PC-3 (cell line): ENCODE data around the gene PLPPR1. TPM values are rescaled to one million over a fixed set of nuclear protein-coding genes. Genes with fewer than 3 reads are reported as not detected.

Experiments
- ATAC-seq: fragments of 200-7000 bp; cut with Tn5 transposase; 2 replicates; pipeline ENCODE4 v1.9.1; 2020; ENCODE audit warnings: mild to moderate bottlenecking, moderate library complexity
- BruUV-seq: library from RNA; stranded (reverse); fragments of 400-500 nt; replicated peaks from 2 replicates; lab custom pipeline; 2021; lab: Mats Ljungman, UMichigan
- CTCF ChIA-PET: fragments of 300-600 bp; sonication (Branson Sonifier 250); formaldehyde crosslinking; loops from one replicate; lab custom pipeline; 2022; ENCODE audit warnings: antibody characterized with exemption; lab: Charles Lee
- POLR2A ChIA-PET: fragments of 300-600 bp; sonication (Branson Sonifier 250); formaldehyde crosslinking; loops from one replicate; lab custom pipeline; 2022; ENCODE audit warnings: antibody characterized with exemption; ENCODE audit not compliant: unreplicated experiment; lab: Charles Lee
- DNase-seq: peaks from one replicate; pipeline ENCODE4 v3.0.0-alpha.2; 2015
- H2AFZ ChIP-seq: fragments of 300-600 bp; sonication (generic); 2 replicates; pipeline ENCODE4 v1.6.0; 2016; ENCODE audit warnings: antibody characterized with exemption, low read length
- H3F3A ChIP-seq: fragments of 300-600 bp; sonication (generic); one replicate; pipeline ENCODE4 v1.6.0; 2017; ENCODE audit warnings: antibody characterized with exemption, low read length, control low read depth, mild to moderate bottlenecking; ENCODE audit not compliant: unreplicated experiment
- H3K27ac ChIP-seq: fragments of 300-600 bp; sonication (generic); 2 replicates; pipeline ENCODE4 v1.5.1; 2016; ENCODE audit warnings: mild to moderate bottlenecking, low read length
- H3K27me3 ChIP-seq: fragments of 300-600 bp; sonication (generic); 2 replicates; pipeline ENCODE4 v1.6.1; 2016; ENCODE audit warnings: low read length, mixed read lengths
- H3K36me3 ChIP-seq: fragments of 300-600 bp; sonication (generic); 2 replicates; pipeline ENCODE4 v1.6.1; 2016; ENCODE audit warnings: low read depth, mixed run types, low read length, mixed read lengths
- H3K4me1 ChIP-seq: fragments of 300-600 bp; sonication (generic); 2 replicates; pipeline ENCODE4 v1.5.1; 2016; ENCODE audit warnings: low read length; ENCODE audit not compliant: insufficient read depth
- H3K4me2 ChIP-seq: fragments of 300-600 bp; sonication (generic); 2 replicates; pipeline ENCODE4 v1.6.0; 2016; ENCODE audit warnings: low read length
- H3K4me3 ChIP-seq: fragments of 300-600 bp; sonication (generic); 2 replicates; pipeline ENCODE4 v1.5.1; 2016; ENCODE audit warnings: mild to moderate bottlenecking, low read length, mixed read lengths
- H3K79me2 ChIP-seq: fragments of 300-600 bp; sonication (generic); 2 replicates; pipeline ENCODE4 v1.6.1; 2017; ENCODE audit warnings: low read length, mixed read lengths
- H3K9ac ChIP-seq: fragments of 300-600 bp; sonication (generic); 2 replicates; pipeline ENCODE4 v1.6.0; 2016; ENCODE audit warnings: mild to moderate bottlenecking, low read length
- H3K9me2 ChIP-seq: fragments of 300-600 bp; sonication (generic); replicated peaks from 2 replicates; pipeline ENCODE4 v1.6.1; 2016; ENCODE audit warnings: mixed run types, low read length, mixed read lengths
- H3K9me3 ChIP-seq: fragments of 300-600 bp; sonication (generic); 2 replicates; pipeline ENCODE4 v1.6.1; 2016; ENCODE audit warnings: low read length, mixed read lengths
- H4K20me1 ChIP-seq: fragments of 300-600 bp; sonication (generic); 2 replicates; pipeline ENCODE4 v1.6.1; 2016; ENCODE audit warnings: low read length, mixed read lengths
- CTCF ChIP-seq: fragments of 300-600 bp; sonication (generic); conservative IDR thresholded peaks from 2 replicates; pipeline ENCODE4 v1.5.1; 2017; ENCODE audit warnings: antibody characterized with exemption, low read depth, mild to moderate bottlenecking, low read length
- EZH2 ChIP-seq: fragments of 300-600 bp; sonication (generic); IDR thresholded peaks from one replicate; pipeline ENCODE4 v1.6.1; 2017; ENCODE audit warnings: antibody characterized with exemption, mild to moderate bottlenecking, low read length; ENCODE audit not compliant: unreplicated experiment
- EZH2phosphoT487 ChIP-seq: fragments of 300-600 bp; sonication (generic); IDR thresholded peaks from 2 replicates; pipeline ENCODE4 v1.6.1; 2018; ENCODE audit warnings: mild to moderate bottlenecking, antibody characterized with exemption, low read length, borderline replicate concordance
- intact Hi-C: fragments of 100-400 bp; cut with micrococcal nuclease; formaldehyde crosslinking; loops from 2 replicates; pipeline ENCODE4 v1.9.0; 2023
- total RNA-seq: library from RNA; depleted of rRNA; stranded (reverse); fragments of >200 nt; gene quantifications from 2 replicates; pipeline ENCODE4 v1.2.3, GENCODE V29; 2014

Gene PLPPR1
- total RNA-seq, 1 experiment from 2014 or later = not detected

GRCh38 chr9:101366038-101366756, 337.7 kb downstream of the PLPPR1 start:
- Histone ChIP-seq H4K20me1 (no peaks in the 10 kb centered on the region), H3K27ac (no peak overlapping the region), H3K4me1 (no peaks in the 10 kb centered on the region), H3K9ac (no peak overlapping the region), H3K4me2 (no peak overlapping the region), H3K4me3 (no peak overlapping the region), H3K79me2 (no peaks in the 10 kb centered on the region), H3K9me3 (no peaks in the 10 kb centered on the region), H3F3A (no peaks in the 10 kb centered on the region), H2AFZ (no peak overlapping the region), H3K27me3 (no peaks in the 10 kb centered on the region), H3K36me3 (no peaks in the 10 kb centered on the region), H3K9me2 (no peaks in the 10 kb centered on the region)
- intact Hi-C loops = no loop called here
- CTCF ChIA-PET = no interaction called here
- ATAC-seq (peak; percentile 62), DNase-seq (no peak)
- POLR2A ChIA-PET = no interaction called here
- TF ChIP-seq EZH2phosphoT487 = no peak
- TF ChIP-seq EZH2 = no peak
- no peak for TF ChIP-seq CTCF
- no TSS peak for BruUV-seq

GRCh38 chr9:101367323-101367722, 338.8 kb downstream of the PLPPR1 start:
- POLR2A ChIA-PET = no interaction called here
- intact Hi-C loops = no loop called here
- CTCF ChIA-PET = no interaction called here
- no peak overlapping the region for H3K4me2 ChIP-seq
- no peak overlapping the region for H3K27ac ChIP-seq
- no peaks in the 10 kb centered on the region for H3K79me2 ChIP-seq
- no peak for ATAC-seq
- no TSS peak for BruUV-seq
- no peaks in the 10 kb centered on the region for H3K4me1 ChIP-seq
- no peak overlapping the region for H2AFZ ChIP-seq
- no peaks in the 10 kb centered on the region for H3K9me2 ChIP-seq
- no peaks in the 10 kb centered on the region for H3K27me3 ChIP-seq
- no peaks in the 10 kb centered on the region for H3F3A ChIP-seq
- no peak for DNase-seq
- no peaks in the 10 kb centered on the region for H3K9me3 ChIP-seq
- TF ChIP-seq EZH2phosphoT487 (no peak), CTCF (no peak), EZH2 (no peak)
- H4K20me1 ChIP-seq = no peaks in the 10 kb centered on the region
- H3K4me3 ChIP-seq = no peak overlapping the region
- no peaks in the 10 kb centered on the region for H3K36me3 ChIP-seq
- H3K9ac ChIP-seq = no peak overlapping the region

- Histone ChIP-seq H4K20me1 (no peaks in the 10 kb centered on the region), H3K27ac (no peak overlapping the region), H3K9me3 (no peaks in the 10 kb centered on the region), H3K27me3 (no peaks in the 10 kb centered on the region), H3K36me3 (no peaks in the 10 kb centered on the region), H3K4me3 (no peak overlapping the region), H3K9me2 (no peaks in the 10 kb centered on the region), H3K4me2 (no peak overlapping the region), H3K79me2 (no peaks in the 10 kb centered on the region), H3F3A (no peaks in the 10 kb centered on the region), H3K4me1 (no peaks in the 10 kb centered on the region), H2AFZ (no peak overlapping the region), H3K9ac (no peak overlapping the region)
- no peak for DNase-seq
- intact Hi-C loops = no loop called here
- POLR2A ChIA-PET = no interaction called here
- ATAC-seq = no peak
- TF ChIP-seq CTCF = no peak
- TF ChIP-seq EZH2 = no peak
- no peak for TF ChIP-seq EZH2phosphoT487
- CTCF ChIA-PET = no interaction called here
- no TSS peak for BruUV-seq
Observed at GRCh38 chr9:101369286-101369685, 340.8 kb downstream of the PLPPR1 start.
